HL-60 (cell line): ENCODE results near the gene VWA5B2.
A peak's percentile ranks its signal among the peaks of the same experiment; 100 is the strongest.

ENCODE experiments used
- DNase-seq, 2 experiments: peaks; one replicate each; pipeline ENCODE4 v3.0.0-alpha.2; 2010 to 2020; ENCODE audit warnings: low read depth in 1 of 2, low spot score in 1 of 2
- H3K27ac ChIP-seq: fragments of 250-450 bp; sonication (Bioruptor Pico); replicated peaks from 2 replicates; pipeline ENCODE4 v1.5.1; 2020; ENCODE audit warnings: mild to moderate bottlenecking, moderate library complexity
- H3K27me3 ChIP-seq: fragments of 250-450 bp; sonication (Bioruptor Pico); 2 replicates; pipeline ENCODE4 v1.5.1; 2021; ENCODE audit warnings: mild to moderate bottlenecking, moderate library complexity; ENCODE audit not compliant: insufficient read depth, poor library complexity, severe bottlenecking
- H3K4me3 ChIP-seq: replicated peaks from 2 replicates; pipeline ENCODE4 v1.5.1; 2011; ENCODE audit warnings: mild to moderate bottlenecking, control low read depth, low read length; ENCODE audit not compliant: insufficient read depth
- GABPA ChIP-seq: IDR thresholded peaks from 2 replicates; pipeline ENCODE4 v1.6.1; 2012; ENCODE audit warnings: low read depth
- POLR2AphosphoS5 ChIP-seq: IDR thresholded peaks from 2 replicates; pipeline ENCODE4 v1.6.1; 2012; ENCODE audit warnings: low read depth
- SPI1 ChIP-seq: IDR thresholded peaks from 2 replicates; pipeline ENCODE4 v1.6.1; 2012; ENCODE audit warnings: low read depth, mild to moderate bottlenecking, borderline replicate concordance
- TF ChIP-seq, protein P1 (sequence below): IDR thresholded peaks from 2 replicates; pipeline ENCODE4 v1.6.1; 2012; ENCODE audit warnings: low read depth; ENCODE audit not compliant: insufficient replicate concordance
- TF ChIP-seq, protein P2 (sequence below): IDR thresholded peaks from one replicate; pipeline ENCODE4 v1.5.1; 2011; ENCODE audit warnings: low read length, control low read depth, inconsistent platforms; ENCODE audit not compliant: insufficient read depth

VWA5B2 gene

DNA sequence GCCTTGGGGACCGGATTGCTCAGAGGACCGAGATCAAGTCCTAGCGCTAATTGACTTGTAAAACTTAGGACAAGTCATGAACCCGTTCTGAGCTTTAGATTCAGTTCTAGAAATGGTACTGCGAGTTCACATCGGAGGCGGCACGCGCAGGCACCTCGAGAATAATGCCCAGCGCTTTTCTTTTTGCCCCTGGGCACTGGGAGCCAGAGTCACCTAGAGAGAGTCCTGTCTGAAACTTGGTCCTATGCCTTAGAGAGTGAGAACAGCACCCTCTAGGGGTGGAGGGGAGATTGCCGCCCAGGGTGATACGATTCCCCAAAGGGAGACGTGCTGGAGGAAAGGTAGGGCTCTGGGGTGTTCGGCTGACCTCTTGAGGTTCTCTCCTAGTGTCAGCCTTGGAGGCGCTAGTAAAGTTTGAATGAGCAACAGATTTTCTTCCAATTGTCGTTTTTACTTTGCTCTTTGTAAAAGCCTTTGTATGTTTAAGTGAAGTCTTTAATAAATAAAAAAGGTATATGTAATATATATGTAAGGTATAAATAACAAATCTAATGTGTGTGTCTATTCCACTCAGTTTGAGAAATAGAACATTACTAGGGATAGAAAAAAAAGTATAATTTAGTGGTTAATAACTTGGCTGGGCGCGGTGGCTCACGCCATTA, 20.9 kb downstream of the VWA5B2 start:
- peak overlapping the region; percentile 94 for H3K27ac ChIP-seq
- H3K27me3 ChIP-seq, result no peaks in the 10 kb centered on the region
- peak overlapping the region; percentile 95 for H3K4me3 ChIP-seq

DNA sequence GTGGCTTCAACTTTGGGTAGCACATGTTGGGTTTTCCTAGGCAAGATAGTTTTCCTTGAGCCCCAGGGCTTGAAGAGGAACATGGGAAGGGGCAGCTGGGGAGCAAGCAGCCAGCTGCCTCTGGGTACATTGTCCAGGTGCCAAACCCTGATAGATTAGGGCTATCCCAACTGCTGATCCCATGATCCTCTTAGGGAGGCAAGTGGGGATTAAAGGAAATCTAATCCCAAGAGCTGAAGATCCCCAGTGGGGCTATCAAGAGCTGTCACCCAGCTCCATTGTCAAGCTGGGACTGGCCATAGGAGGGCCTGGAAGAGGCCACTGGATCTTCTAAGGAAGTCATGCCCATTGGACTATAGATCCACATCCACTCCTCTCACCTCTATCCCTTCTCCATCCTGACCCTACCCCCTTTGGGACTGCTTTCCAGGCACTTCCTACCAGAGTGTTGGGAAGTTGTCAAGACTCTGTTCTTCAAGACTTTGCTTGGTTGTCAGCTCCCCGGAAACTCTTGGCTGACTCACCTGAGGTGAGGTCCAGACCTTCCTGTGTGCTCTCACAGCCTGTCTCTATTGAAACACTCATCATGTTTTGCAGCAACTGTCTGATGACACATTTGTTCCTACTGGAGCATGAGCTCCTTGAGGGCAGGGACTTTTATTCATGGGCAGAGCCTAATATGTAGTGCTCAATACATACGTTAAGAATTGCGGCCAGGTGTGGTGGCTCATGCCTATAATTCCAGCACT, 26.1 kb downstream of the VWA5B2 start:
- TF ChIP-seq POLR2AphosphoS5, result no peak
- TF ChIP-seq, protein P1, sequence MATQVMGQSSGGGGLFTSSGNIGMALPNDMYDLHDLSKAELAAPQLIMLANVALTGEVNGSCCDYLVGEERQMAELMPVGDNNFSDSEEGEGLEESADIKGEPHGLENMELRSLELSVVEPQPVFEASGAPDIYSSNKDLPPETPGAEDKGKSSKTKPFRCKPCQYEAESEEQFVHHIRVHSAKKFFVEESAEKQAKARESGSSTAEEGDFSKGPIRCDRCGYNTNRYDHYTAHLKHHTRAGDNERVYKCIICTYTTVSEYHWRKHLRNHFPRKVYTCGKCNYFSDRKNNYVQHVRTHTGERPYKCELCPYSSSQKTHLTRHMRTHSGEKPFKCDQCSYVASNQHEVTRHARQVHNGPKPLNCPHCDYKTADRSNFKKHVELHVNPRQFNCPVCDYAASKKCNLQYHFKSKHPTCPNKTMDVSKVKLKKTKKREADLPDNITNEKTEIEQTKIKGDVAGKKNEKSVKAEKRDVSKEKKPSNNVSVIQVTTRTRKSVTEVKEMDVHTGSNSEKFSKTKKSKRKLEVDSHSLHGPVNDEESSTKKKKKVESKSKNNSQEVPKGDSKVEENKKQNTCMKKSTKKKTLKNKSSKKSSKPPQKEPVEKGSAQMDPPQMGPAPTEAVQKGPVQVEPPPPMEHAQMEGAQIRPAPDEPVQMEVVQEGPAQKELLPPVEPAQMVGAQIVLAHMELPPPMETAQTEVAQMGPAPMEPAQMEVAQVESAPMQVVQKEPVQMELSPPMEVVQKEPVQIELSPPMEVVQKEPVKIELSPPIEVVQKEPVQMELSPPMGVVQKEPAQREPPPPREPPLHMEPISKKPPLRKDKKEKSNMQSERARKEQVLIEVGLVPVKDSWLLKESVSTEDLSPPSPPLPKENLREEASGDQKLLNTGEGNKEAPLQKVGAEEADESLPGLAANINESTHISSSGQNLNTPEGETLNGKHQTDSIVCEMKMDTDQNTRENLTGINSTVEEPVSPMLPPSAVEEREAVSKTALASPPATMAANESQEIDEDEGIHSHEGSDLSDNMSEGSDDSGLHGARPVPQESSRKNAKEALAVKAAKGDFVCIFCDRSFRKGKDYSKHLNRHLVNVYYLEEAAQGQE, result no peak
- H3K27ac ChIP-seq, result no peak overlapping the region
- H3K4me3 ChIP-seq, result no peak overlapping the region
- peaks cover 4% of the 10 kb centered on the region for H3K27me3 ChIP-seq
- DNase-seq, result no peak

More for the DNA sequence above, 20.9 kb downstream of the VWA5B2 start:
- DNase-seq, result peak; percentile 81 to 95
- TF ChIP-seq, protein P2, sequence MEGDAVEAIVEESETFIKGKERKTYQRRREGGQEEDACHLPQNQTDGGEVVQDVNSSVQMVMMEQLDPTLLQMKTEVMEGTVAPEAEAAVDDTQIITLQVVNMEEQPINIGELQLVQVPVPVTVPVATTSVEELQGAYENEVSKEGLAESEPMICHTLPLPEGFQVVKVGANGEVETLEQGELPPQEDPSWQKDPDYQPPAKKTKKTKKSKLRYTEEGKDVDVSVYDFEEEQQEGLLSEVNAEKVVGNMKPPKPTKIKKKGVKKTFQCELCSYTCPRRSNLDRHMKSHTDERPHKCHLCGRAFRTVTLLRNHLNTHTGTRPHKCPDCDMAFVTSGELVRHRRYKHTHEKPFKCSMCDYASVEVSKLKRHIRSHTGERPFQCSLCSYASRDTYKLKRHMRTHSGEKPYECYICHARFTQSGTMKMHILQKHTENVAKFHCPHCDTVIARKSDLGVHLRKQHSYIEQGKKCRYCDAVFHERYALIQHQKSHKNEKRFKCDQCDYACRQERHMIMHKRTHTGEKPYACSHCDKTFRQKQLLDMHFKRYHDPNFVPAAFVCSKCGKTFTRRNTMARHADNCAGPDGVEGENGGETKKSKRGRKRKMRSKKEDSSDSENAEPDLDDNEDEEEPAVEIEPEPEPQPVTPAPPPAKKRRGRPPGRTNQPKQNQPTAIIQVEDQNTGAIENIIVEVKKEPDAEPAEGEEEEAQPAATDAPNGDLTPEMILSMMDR, result peak; percentile 95
- TF ChIP-seq, protein P1, result no peak

DNA sequence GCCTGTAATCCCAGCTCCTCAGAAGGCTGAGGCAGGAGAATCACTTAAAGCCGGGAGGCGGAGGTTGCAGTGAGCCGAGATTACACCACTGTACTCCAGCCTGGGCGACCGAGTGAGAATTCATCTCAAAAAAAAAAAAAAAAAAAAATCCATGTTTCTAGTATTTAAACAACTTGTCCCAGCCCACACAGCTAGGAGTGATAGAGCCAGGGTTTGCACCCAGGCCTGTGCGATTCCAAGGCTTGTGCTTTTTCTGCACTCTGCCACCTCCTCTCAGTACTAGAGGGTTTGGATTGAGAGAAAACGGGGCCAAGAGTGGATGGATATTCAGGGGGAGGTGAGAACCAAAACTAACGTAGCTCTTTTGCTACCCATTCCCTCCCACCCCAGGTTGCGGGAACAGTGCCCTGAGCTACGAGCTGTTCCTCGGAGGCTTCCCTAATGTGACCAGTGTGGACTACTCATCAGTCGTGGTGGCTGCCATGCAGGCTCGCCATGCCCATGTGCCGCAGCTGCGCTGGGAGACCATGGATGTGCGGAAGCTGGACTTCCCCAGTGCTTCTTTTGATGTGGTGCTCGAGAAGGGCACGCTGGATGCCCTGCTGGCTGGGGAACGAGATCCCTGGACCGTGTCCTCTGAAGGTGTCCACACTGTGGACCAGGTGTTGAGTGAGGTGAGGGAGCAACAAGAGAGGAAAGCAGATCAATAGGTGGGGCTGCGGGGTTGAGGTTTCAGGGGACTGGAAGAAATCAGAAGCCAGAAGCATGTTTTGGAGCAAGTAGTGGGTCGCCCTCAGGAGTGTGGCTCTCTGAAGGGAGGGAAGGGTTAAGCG, 27.9 kb downstream of the VWA5B2 start:
- TF ChIP-seq POLR2AphosphoS5 (no peak), GABPA (no peak), SPI1 (no peak)
- TF ChIP-seq, protein P2, result no peak
- TF ChIP-seq, protein P1, result no peak
- H3K27ac ChIP-seq, result no peak overlapping the region
- H3K27me3 ChIP-seq, result peaks cover 17% of the 10 kb centered on the region
- no peak for DNase-seq
- no peak overlapping the region for H3K4me3 ChIP-seq
